Retinal pigment epithelial cell (primary cell): ENCODE data around the gene PAX7.

Source experiments
- DNase-seq: peaks from one replicate; pipeline ENCODE4 v3.0.0-alpha.2; 2010; ENCODE audit warnings: low read depth
- H3K4me3 ChIP-seq: 2 replicates; pipeline ENCODE4 v1.5.1; 2011; ENCODE audit warnings: mild to moderate bottlenecking, low read length, control low read depth, moderate library complexity
- TF ChIP-seq, protein P1 (sequence below): conservative IDR thresholded peaks from 2 replicates; pipeline ENCODE4 v1.5.1; 2011; ENCODE audit warnings: low read depth, low read length, control low read depth, inconsistent platforms

The PAX7 gene

DNA sequence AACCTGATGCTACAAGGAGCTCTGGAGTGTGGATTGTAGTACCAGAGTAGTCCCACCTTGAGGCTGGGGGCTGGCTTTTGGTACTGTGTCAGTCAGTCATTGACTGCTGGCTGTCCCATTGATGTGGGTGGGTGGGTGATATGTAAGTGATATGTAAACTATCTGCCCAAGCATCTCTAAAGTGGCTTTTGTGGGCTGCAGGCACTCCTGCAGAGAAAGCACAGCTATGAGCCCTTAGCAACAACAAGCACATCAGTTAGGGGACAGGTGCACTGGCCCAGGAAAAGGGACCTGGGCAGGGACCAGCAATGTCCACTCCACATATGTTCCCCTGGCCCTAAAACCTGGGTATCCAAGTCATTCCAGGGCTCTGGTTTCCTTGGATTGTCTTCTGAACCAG is 118.9 kb downstream of the PAX7 start:
- H3K4me3 ChIP-seq: no peak overlapping the region
- TF ChIP-seq, protein P1, sequence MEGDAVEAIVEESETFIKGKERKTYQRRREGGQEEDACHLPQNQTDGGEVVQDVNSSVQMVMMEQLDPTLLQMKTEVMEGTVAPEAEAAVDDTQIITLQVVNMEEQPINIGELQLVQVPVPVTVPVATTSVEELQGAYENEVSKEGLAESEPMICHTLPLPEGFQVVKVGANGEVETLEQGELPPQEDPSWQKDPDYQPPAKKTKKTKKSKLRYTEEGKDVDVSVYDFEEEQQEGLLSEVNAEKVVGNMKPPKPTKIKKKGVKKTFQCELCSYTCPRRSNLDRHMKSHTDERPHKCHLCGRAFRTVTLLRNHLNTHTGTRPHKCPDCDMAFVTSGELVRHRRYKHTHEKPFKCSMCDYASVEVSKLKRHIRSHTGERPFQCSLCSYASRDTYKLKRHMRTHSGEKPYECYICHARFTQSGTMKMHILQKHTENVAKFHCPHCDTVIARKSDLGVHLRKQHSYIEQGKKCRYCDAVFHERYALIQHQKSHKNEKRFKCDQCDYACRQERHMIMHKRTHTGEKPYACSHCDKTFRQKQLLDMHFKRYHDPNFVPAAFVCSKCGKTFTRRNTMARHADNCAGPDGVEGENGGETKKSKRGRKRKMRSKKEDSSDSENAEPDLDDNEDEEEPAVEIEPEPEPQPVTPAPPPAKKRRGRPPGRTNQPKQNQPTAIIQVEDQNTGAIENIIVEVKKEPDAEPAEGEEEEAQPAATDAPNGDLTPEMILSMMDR: no peak
- no peak for DNase-seq

DNA sequence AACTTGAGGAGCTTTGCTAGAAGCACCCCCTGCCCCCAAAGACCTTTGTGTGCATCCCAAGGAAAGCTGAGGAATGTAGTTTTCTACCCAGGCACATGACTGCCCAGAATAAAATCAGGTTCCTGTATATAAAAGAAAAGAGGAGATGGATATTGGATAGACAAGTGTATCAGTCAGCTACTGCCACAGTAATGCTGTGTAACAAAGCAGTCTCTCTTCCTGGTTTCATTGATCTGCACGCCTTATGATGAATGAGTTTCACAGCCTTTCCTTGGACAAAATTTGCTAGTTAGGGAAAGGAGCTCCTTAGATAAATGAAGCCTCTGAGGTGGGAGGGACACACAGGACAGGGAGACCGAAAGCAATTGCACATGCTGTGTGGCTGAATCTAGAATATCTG is 120.0 kb downstream of the PAX7 start:
- TF ChIP-seq, protein P1: no peak
- DNase-seq: no peak
- H3K4me3 ChIP-seq: no peak overlapping the region

DNA sequence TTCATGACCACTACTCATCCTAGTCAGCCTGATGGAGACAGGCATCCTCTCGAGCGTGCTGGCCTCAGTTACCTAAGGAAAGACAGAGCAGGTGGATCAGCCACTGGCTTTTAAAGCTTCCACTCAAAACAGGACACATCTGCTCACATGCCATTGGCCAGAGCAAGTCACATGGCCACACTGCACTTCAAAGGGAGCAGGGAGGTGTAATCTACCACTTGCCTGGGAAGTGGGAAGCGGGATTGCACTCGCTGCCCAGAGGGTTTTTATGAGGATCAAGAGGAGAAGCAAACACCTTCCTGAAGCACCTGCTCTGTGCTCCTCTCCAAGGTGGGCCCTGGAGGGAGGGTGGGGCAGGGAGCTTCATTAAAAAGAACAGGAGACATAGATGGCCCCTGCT is 120.8 kb downstream of the PAX7 start:
- no peak overlapping the region for H3K4me3 ChIP-seq
- TF ChIP-seq, protein P1: no peak
- DNase-seq: no peak

- no peak overlapping the region for H3K4me3 ChIP-seq
- TF ChIP-seq, protein P1: no peak
- no peak for DNase-seq
These were observed 121.8 kb downstream of the PAX7 start for GRCh38 chr1:18752409-18752808.

- TF ChIP-seq, protein P1: no peak
- DNase-seq: no peak
- no peak overlapping the region for H3K4me3 ChIP-seq
These were observed 129.5 kb downstream of the PAX7 start for GRCh38 chr1:18760156-18760555.

- TF ChIP-seq, protein P1: no peak
- DNase-seq: no peak
- H3K4me3 ChIP-seq: no peak overlapping the region
These were observed 131.5 kb downstream of the PAX7 start for GRCh38 chr1:18761948-18762840.

DNA sequence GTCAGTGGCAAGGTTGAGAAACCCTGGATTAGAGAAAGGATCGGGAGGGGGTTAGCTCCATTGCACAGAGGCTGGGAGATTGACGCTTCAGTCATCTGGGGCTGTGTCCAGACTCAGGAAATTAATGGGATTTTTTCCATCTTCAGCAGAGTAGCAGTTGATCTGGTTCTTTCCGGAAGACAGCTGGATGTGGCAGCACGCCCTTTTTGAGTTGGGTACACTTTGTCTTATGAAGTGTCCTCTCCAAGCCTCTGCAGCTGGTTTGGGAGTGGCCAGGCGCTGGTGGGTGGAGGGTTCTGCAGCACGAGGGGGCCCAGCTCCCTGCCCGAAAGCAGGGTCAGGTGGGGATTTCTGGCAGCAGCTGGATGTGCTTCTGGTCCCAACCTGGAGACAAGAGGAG is 133.7 kb downstream of the PAX7 start:
- no peak overlapping the region for H3K4me3 ChIP-seq
- TF ChIP-seq, protein P1: no peak
- no peak for DNase-seq
